OCI-LY7 (cell line): ENCODE measurements around the gene B3GALT4. TPM values are rescaled to one million over a fixed set of nuclear protein-coding genes. Genes with fewer than 3 reads are reported as not detected.

Experiments
- BruUV-seq: library from RNA; stranded (reverse); fragments of 400-500 nt; replicated peaks from 2 replicates; lab custom pipeline; 2021; lab: Mats Ljungman, UMichigan
- CTCF ChIA-PET: fragments of 300-600 bp; sonication (Branson Sonifier 250); formaldehyde crosslinking; loops from one replicate; lab custom pipeline; 2022; ENCODE audit warnings: antibody characterized with exemption; ENCODE audit not compliant: unreplicated experiment; lab: Charles Lee
- POLR2A ChIA-PET: fragments of 300-600 bp; sonication (Branson Sonifier 250); formaldehyde crosslinking; loops from one replicate; lab custom pipeline; 2022; ENCODE audit warnings: antibody characterized with exemption; lab: Charles Lee
- DNase-seq: peaks from one replicate; pipeline ENCODE4 v3.0.0-alpha.2; 2015; ENCODE audit warnings: low spot score
- H2AFZ ChIP-seq: fragments of 200-600 bp; sonication (generic), shearing (Covaris generic); 2 replicates; pipeline ENCODE4 v1.6.1; 2014; ENCODE audit warnings: mild to moderate bottlenecking, antibody characterized with exemption, low read length, moderate library complexity
- H3K27ac ChIP-seq: fragments of 200-600 bp; sonication (generic); 2 replicates; pipeline ENCODE4 v1.5.1; 2014; ENCODE audit warnings: mixed run types, low read depth, mild to moderate bottlenecking, moderate library complexity, low read length, inconsistent platforms; ENCODE audit not compliant: poor library complexity, severe bottlenecking
- H3K36me3 ChIP-seq: fragments of 200-600 bp; sonication (generic); 2 replicates; pipeline ENCODE4 v1.6.1; 2014; ENCODE audit warnings: mild to moderate bottlenecking, antibody characterized with exemption, low read length, moderate library complexity, mixed read lengths; ENCODE audit not compliant: insufficient read depth
- H3K4me1 ChIP-seq: fragments of 200-600 bp; sonication (generic); 2 replicates; pipeline ENCODE4 v1.5.1; 2014; ENCODE audit warnings: mild to moderate bottlenecking, low read length; ENCODE audit not compliant: insufficient read depth, poor library complexity, severe bottlenecking
- H3K4me2 ChIP-seq: fragments of 200-600 bp; sonication (generic); 2 replicates; pipeline ENCODE4 v1.6.1; 2014; ENCODE audit warnings: mild to moderate bottlenecking, low read length
- H3K4me3 ChIP-seq: fragments of 200-600 bp; sonication (generic); 2 replicates; pipeline ENCODE4 v1.5.1; 2014; ENCODE audit warnings: mild to moderate bottlenecking, low read depth, low read length; ENCODE audit not compliant: poor library complexity, severe bottlenecking
- H3K79me2 ChIP-seq: fragments of 200-600 bp; sonication (generic); 2 replicates; pipeline ENCODE4 v1.6.1; 2016; ENCODE audit warnings: low read depth, mild to moderate bottlenecking, low read length, moderate library complexity, mixed read lengths; ENCODE audit not compliant: insufficient read depth
- H3K9me2 ChIP-seq: fragments of 200-600 bp; sonication (generic); 2 replicates; pipeline ENCODE4 v1.6.1; 2016; ENCODE audit warnings: mild to moderate bottlenecking, low read length, mixed read lengths; ENCODE audit not compliant: insufficient read depth
- H3K9me3 ChIP-seq: fragments of 200-600 bp; sonication (generic); 2 replicates; pipeline ENCODE4 v1.6.1; 2014; ENCODE audit warnings: mild to moderate bottlenecking, mixed run types, low read length, mixed read lengths
- H4K20me1 ChIP-seq: fragments of 200-600 bp; sonication (generic); 2 replicates; pipeline ENCODE4 v1.6.1; 2014; ENCODE audit warnings: mild to moderate bottlenecking, antibody characterized with exemption, low read length, moderate library complexity, mixed read lengths; ENCODE audit not compliant: insufficient read depth
- CTCF ChIP-seq: fragments of 200-600 bp; sonication (generic); conservative IDR thresholded peaks from 2 replicates; pipeline ENCODE4 v1.5.1; 2014; ENCODE audit warnings: mild to moderate bottlenecking, antibody characterized with exemption, low read length, moderate library complexity, mixed read lengths
- EZH2phosphoT487 ChIP-seq: fragments of 200-600 bp; sonication (generic); IDR thresholded peaks from 2 replicates; pipeline ENCODE4 v1.6.1; 2018; ENCODE audit warnings: low read depth, borderline replicate concordance, mild to moderate bottlenecking, mixed run types, antibody characterized with exemption, low read length, moderate library complexity, mixed read lengths
- intact Hi-C: fragments of 100-400 bp; cut with micrococcal nuclease; formaldehyde crosslinking; loops from one replicate; pipeline ENCODE4 v1.10.0; 2022; ENCODE audit not compliant: unreplicated experiment
- total RNA-seq, 2 experiments: library from RNA; depleted of rRNA in 1 of 2; stranded (reverse); fragments of >200 nt in 1 of 2; shearing (Covaris generic) in 1 of 2; gene quantifications; 2 replicates each; pipeline ENCODE4 v1.2.3, GENCODE V29; 2014 to 2022

Gene B3GALT4
- total RNA-seq, 2 experiments from 2014 or later: 14.1 to 14.2 TPM

- no peak for DNase-seq
- no peak overlapping the region for H2AFZ ChIP-seq
- H3K27ac ChIP-seq: no peak overlapping the region
- no peak for TF ChIP-seq EZH2phosphoT487
- TF ChIP-seq CTCF: no peak
- no TSS peak for BruUV-seq
- ChIA-PET CTCF (no interaction called here), POLR2A (interaction anchor here (1.0 to 1.2 kb wide), 2 partner anchors 11 to 37 kb away, joined by 3 to 4 read pairs; no protein-coding TSS in a partner anchor)
- H3K4me2 ChIP-seq: no peak overlapping the region
- H3K4me1 ChIP-seq: peaks cover 32% of the 10 kb centered on the region
- intact Hi-C loops: no loop called here
- H3K9me3 ChIP-seq: no peaks in the 10 kb centered on the region
- no peak overlapping the region for H3K4me3 ChIP-seq
- no peaks in the 10 kb centered on the region for H4K20me1 ChIP-seq
- H3K36me3 ChIP-seq: peaks cover 69% of the 10 kb centered on the region
- H3K79me2 ChIP-seq: peaks cover 9% of the 10 kb centered on the region; the same call in 1 of the 2 replicates
- no peaks in the 10 kb centered on the region for H3K9me2 ChIP-seq
These were observed 25.0 kb downstream of the B3GALT4 start for GRCh38 chr6:33301877-33302276.

- DNase-seq: no peak
- H3K4me1 ChIP-seq: peaks cover 23% of the 10 kb centered on the region
- CTCF ChIA-PET: no interaction called here
- H3K79me2 ChIP-seq: peaks cover 31% of the 10 kb centered on the region; the same call in 1 of the 2 replicates
- no peak overlapping the region for H3K4me3 ChIP-seq
- no peaks in the 10 kb centered on the region for H3K9me3 ChIP-seq
- H3K27ac ChIP-seq: no peak overlapping the region
- H2AFZ ChIP-seq: no peak overlapping the region
- H3K4me2 ChIP-seq: no peak overlapping the region
- H4K20me1 ChIP-seq: no peaks in the 10 kb centered on the region
- H3K9me2 ChIP-seq: no peaks in the 10 kb centered on the region
- H3K36me3 ChIP-seq: peaks cover 85% of the 10 kb centered on the region
- BruUV-seq: no TSS peak
- no peak for TF ChIP-seq EZH2phosphoT487
- no peak for TF ChIP-seq CTCF
- POLR2A ChIA-PET: interaction anchor here (0.6 kb wide), 1 partner anchor 14 kb away, joined by 3 read pairs; the partner anchor contains the start of gene ZBTB22
- intact Hi-C loops: no loop called here
These were observed 27.3 kb downstream of the B3GALT4 start for GRCh38 chr6:33304216-33304615.

GRCh38 chr6:33305052-33305451 lies 28.1 kb downstream of the B3GALT4 start:
- ChIA-PET CTCF (no interaction called here), POLR2A (no interaction called here)
- BruUV-seq: no TSS peak
- Histone ChIP-seq H3K36me3 (peaks cover 85% of the 10 kb centered on the region), H3K4me2 (no peak overlapping the region), H3K9me2 (no peaks in the 10 kb centered on the region), H4K20me1 (no peaks in the 10 kb centered on the region), H3K79me2 (peaks cover 37% of the 10 kb centered on the region; the same call in 1 of the 2 replicates), H3K9me3 (no peaks in the 10 kb centered on the region), H2AFZ (no peak overlapping the region), H3K4me3 (no peak overlapping the region), H3K27ac (no peak overlapping the region), H3K4me1 (peaks cover 16% of the 10 kb centered on the region)
- TF ChIP-seq CTCF: no peak
- intact Hi-C loops: no loop called here
- no peak for DNase-seq
